SK-N-SH treated with all-trans-retinoic acid at 6 μM for 48 hours (cell line): Measurements from ENCODE around the gene TSPAN18.

Source experiments
- ATAC-seq: fragments of 200-7000 bp; cut with Tn5 transposase; 3 replicates; pipeline ENCODE4 v1.9.1; 2020; ENCODE audit warnings: mild to moderate bottlenecking, moderate library complexity
- ARNTL ChIP-seq: fragments of 450-650 bp; formaldehyde crosslinking; IDR thresholded peaks from 2 replicates; pipeline ENCODE4 v1.5.0; 2020; ENCODE audit warnings: low read depth, mild to moderate bottlenecking, moderate library complexity, borderline replicate concordance
- BACH2 ChIP-seq: fragments of 250-450 bp; sonication (Bioruptor Pico); IDR thresholded peaks from 2 replicates; pipeline ENCODE4 v1.9.0; 2021; ENCODE audit warnings: mild to moderate bottlenecking, borderline replicate concordance
- CREB5 ChIP-seq: fragments of 250-450 bp; sonication (Bioruptor Pico); IDR thresholded peaks from 2 replicates; pipeline ENCODE4 v1.5.1; 2020; ENCODE audit warnings: low read depth, mild to moderate bottlenecking, moderate library complexity
- CSDC2 ChIP-seq: fragments of 250-450 bp; sonication (Bioruptor Pico); IDR thresholded peaks from 2 replicates; pipeline ENCODE4 v1.5.0; 2020; ENCODE audit warnings: mild to moderate bottlenecking, moderate library complexity
- CSRNP3 ChIP-seq: fragments of 250-450 bp; sonication (Bioruptor Pico); IDR thresholded peaks from 2 replicates; pipeline ENCODE4 v1.5.1; 2021; ENCODE audit warnings: mild to moderate bottlenecking, moderate library complexity
- ESRRG ChIP-seq: fragments of 250-450 bp; sonication (Bioruptor Pico); IDR thresholded peaks from 2 replicates; pipeline ENCODE4 v1.6.1; 2021; ENCODE audit warnings: mild to moderate bottlenecking
- GLIS3 ChIP-seq: fragments of 250-450 bp; sonication (Bioruptor Pico); IDR thresholded peaks from 2 replicates; pipeline ENCODE4 v1.5.0; 2020; ENCODE audit warnings: mild to moderate bottlenecking, moderate library complexity
- ISL1 ChIP-seq: fragments of 250-450 bp; sonication (Bioruptor Pico); IDR thresholded peaks from 2 replicates; pipeline ENCODE4 v2.1.2; 2022; ENCODE audit warnings: mild to moderate bottlenecking, moderate library complexity
- OSR1 ChIP-seq: fragments of 250-450 bp; sonication (Bioruptor Pico); IDR thresholded peaks from 2 replicates; pipeline ENCODE4 v1.8.0; 2022; ENCODE audit warnings: moderate library complexity, mild to moderate bottlenecking, inconsistent platforms
- PATZ1 ChIP-seq: fragments of 250-450 bp; sonication (Bioruptor Pico); IDR thresholded peaks from 2 replicates; pipeline ENCODE4 v1.8.0; 2020; ENCODE audit warnings: mild to moderate bottlenecking, moderate library complexity, borderline replicate concordance
- PPARA ChIP-seq: fragments of 250-450 bp; sonication (Bioruptor Pico); IDR thresholded peaks from 2 replicates; pipeline ENCODE4 v1.5.0; 2020; ENCODE audit warnings: mild to moderate bottlenecking, borderline replicate concordance
- RARB ChIP-seq: fragments of 250-450 bp; sonication (Bioruptor Pico); IDR thresholded peaks from 2 replicates; pipeline ENCODE4 v1.8.0; 2021; ENCODE audit warnings: mild to moderate bottlenecking, moderate library complexity
- SNAI2 ChIP-seq: fragments of 250-450 bp; sonication (Bioruptor Pico); IDR thresholded peaks from 2 replicates; pipeline ENCODE4 v1.5.0; 2020; ENCODE audit warnings: mild to moderate bottlenecking, moderate library complexity
- TOX ChIP-seq: fragments of 250-450 bp; sonication (Bioruptor Pico); IDR thresholded peaks from 2 replicates; pipeline ENCODE4 v1.8.0; 2021; ENCODE audit warnings: mild to moderate bottlenecking, moderate library complexity, borderline replicate concordance
- ZC3H10 ChIP-seq: fragments of 250-450 bp; sonication (Bioruptor Pico); IDR thresholded peaks from 2 replicates; pipeline ENCODE4 v1.5.1; 2021; ENCODE audit warnings: mild to moderate bottlenecking, moderate library complexity
- ZFP30 ChIP-seq: fragments of 450-650 bp; formaldehyde crosslinking; IDR thresholded peaks from 2 replicates; pipeline ENCODE4 v1.5.0; 2022; ENCODE audit warnings: mild to moderate bottlenecking, moderate library complexity
- ZNF565 ChIP-seq: fragments of 450-650 bp; formaldehyde crosslinking; conservative IDR thresholded peaks from 2 replicates; pipeline ENCODE4 v1.5.0; 2020; ENCODE audit warnings: low read depth, mild to moderate bottlenecking, moderate library complexity
- ZNF70 ChIP-seq: fragments of 450-650 bp; formaldehyde crosslinking; IDR thresholded peaks from 2 replicates; pipeline ENCODE4 v1.5.0; 2020; ENCODE audit warnings: mild to moderate bottlenecking, moderate library complexity
- TF ChIP-seq, protein P1 (sequence below): fragments of 250-450 bp; sonication (Bioruptor Pico); IDR thresholded peaks from 2 replicates; pipeline ENCODE4 v1.8.0; 2021; ENCODE audit warnings: low read depth, mild to moderate bottlenecking, moderate library complexity, borderline replicate concordance
- TF ChIP-seq, protein P2 (sequence below): fragments of 250-450 bp; sonication (Bioruptor Pico); IDR thresholded peaks from 2 replicates; pipeline ENCODE4 v1.5.0; 2020; ENCODE audit warnings: mild to moderate bottlenecking, moderate library complexity

TSPAN18 gene

GRCh38 chr11:44832452-44832851 is 105.7 kb downstream of the TSPAN18 start:
- TF ChIP-seq GLIS3 (CRISPR knock-in tag) (no peak), ESRRG (CRISPR knock-in tag) (no peak), ARNTL (CRISPR knock-in tag) (no peak), ZNF70 (no peak), CSDC2 (CRISPR knock-in tag) (no peak), PATZ1 (CRISPR knock-in tag) (no peak), PPARA (CRISPR knock-in tag) (no peak), SNAI2 (CRISPR knock-in tag) (no peak), OSR1 (no peak)

DNA sequence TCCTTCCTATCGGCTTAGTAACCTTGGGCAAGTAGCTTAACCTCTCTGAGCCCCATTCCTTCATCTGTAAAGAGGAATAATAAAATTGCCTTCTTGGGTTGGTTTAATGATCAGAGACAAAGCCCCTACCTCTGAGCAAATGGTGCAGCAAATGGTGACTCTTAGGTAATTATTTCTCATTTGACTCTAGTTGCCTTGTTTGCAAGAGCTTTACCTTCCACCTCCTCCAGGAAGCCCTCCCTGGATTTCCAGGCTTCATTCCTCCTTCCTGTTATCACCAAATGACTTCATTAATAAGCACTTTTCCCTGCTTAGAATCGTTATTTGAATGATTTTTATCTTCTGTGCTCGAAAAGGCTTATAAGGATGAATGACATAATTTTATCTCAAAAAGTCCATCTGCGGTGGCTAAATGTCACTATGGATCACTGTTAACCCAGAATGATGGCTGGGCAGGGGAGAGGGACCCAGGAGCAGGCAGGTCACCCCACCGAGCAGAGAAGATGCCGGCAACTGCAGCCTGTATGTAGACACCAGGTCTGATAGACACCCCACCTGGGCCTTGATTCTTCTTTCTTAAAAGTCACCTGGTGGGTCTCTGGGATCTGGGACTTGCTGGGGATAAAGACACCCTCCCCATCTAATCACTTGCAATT is 106.6 kb downstream of the TSPAN18 start:
- TF ChIP-seq RARB (CRISPR knock-in tag) (no peak), GLIS3 (CRISPR knock-in tag) (no peak), CSDC2 (CRISPR knock-in tag) (no peak), ZNF70 (no peak), SNAI2 (CRISPR knock-in tag) (no peak), CREB5 (no peak), ISL1 (no peak), ARNTL (CRISPR knock-in tag) (no peak), BACH2 (CRISPR knock-in tag) (no peak), ZNF565 (CRISPR knock-in tag) (no peak), TOX (CRISPR knock-in tag) (no peak), PPARA (CRISPR knock-in tag) (no peak), ESRRG (CRISPR knock-in tag) (no peak)
- TF ChIP-seq, protein P1, sequence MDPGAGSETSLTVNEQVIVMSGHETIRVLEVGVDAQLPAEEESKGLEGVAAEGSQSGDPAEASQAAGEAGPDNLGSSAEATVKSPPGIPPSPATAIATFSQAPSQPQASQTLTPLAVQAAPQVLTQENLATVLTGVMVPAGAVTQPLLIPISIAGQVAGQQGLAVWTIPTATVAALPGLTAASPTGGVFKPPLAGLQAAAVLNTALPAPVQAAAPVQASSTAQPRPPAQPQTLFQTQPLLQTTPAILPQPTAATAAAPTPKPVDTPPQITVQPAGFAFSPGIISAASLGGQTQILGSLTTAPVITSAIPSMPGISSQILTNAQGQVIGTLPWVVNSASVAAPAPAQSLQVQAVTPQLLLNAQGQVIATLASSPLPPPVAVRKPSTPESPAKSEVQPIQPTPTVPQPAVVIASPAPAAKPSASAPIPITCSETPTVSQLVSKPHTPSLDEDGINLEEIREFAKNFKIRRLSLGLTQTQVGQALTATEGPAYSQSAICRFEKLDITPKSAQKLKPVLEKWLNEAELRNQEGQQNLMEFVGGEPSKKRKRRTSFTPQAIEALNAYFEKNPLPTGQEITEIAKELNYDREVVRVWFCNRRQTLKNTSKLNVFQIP (CRISPR knock-in tag) = no peak
- TF ChIP-seq, protein P2, sequence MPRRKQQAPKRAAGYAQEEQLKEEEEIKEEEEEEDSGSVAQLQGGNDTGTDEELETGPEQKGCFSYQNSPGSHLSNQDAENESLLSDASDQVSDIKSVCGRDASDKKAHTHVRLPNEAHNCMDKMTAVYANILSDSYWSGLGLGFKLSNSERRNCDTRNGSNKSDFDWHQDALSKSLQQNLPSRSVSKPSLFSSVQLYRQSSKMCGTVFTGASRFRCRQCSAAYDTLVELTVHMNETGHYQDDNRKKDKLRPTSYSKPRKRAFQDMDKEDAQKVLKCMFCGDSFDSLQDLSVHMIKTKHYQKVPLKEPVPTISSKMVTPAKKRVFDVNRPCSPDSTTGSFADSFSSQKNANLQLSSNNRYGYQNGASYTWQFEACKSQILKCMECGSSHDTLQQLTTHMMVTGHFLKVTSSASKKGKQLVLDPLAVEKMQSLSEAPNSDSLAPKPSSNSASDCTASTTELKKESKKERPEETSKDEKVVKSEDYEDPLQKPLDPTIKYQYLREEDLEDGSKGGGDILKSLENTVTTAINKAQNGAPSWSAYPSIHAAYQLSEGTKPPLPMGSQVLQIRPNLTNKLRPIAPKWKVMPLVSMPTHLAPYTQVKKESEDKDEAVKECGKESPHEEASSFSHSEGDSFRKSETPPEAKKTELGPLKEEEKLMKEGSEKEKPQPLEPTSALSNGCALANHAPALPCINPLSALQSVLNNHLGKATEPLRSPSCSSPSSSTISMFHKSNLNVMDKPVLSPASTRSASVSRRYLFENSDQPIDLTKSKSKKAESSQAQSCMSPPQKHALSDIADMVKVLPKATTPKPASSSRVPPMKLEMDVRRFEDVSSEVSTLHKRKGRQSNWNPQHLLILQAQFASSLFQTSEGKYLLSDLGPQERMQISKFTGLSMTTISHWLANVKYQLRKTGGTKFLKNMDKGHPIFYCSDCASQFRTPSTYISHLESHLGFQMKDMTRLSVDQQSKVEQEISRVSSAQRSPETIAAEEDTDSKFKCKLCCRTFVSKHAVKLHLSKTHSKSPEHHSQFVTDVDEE (CRISPR knock-in tag) = no peak
- ATAC-seq = no peak

More at GRCh38 chr11:44832452-44832851, 105.7 kb downstream of the TSPAN18 start:
- no peak for ATAC-seq

DNA sequence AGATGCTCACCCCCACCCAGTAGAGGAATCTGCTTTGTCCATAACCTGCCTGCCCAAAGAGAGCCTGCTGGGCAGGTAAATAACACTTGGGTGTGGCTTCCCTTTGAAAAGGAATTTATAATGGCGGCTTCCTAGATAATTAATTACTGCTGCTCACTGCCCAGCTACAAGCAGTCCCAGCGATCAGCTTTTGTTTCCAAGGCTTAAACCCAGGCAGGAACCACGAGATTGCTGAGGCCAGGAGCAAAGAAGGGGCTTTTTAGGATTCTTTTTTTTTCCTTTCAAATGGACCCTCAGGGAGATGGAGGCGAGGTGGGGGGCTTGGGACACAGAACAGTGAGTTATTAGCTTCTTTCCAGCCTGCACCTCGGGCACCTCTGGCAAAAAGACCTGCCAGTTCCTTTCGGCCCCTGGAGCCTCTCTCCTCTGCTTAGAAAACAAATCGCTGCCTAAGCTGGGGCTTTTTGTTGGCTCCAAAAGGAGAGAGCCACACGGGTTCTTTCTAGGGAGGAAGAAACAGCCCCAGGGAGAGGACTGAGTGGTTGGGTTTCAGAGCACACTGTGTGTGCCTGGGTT is 107.2 kb downstream of the TSPAN18 start:
- no peak for ATAC-seq
- TF ChIP-seq ZNF565 (CRISPR knock-in tag) = no peak
- TF ChIP-seq ISL1 = no peak
- TF ChIP-seq GLIS3 (CRISPR knock-in tag) = no peak
- no peak for TF ChIP-seq ZFP30
- no peak for TF ChIP-seq ZC3H10
- no peak for TF ChIP-seq SNAI2 (CRISPR knock-in tag)
- no peak for TF ChIP-seq BACH2 (CRISPR knock-in tag)
- TF ChIP-seq PPARA (CRISPR knock-in tag) = no peak

DNA sequence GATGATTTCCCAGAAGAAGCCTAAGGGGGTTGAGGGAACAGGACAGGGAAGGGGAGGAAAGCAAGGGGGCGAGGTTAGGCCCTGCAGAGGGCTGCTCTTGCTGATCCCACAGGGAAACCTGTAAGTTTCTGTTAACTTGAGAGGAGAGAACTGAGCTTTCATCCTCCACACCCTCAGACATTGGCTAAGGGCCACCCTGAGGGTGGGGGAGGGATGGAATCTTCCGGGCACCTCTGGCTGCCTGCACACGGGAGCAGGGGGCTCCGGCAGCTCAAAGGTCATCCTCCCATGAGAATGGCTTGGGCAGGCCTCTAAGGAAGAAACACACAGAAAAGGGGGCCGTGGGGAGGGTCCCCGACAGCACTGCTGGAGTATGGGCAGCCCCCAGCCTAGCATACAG is 108.1 kb downstream of the TSPAN18 start:
- TF ChIP-seq CSRNP3 (CRISPR knock-in tag) (no peak), ZNF565 (CRISPR knock-in tag) (no peak), PPARA (CRISPR knock-in tag) (no peak), SNAI2 (CRISPR knock-in tag) (no peak), BACH2 (CRISPR knock-in tag) (no peak)
- ATAC-seq = no peak
